SU-DHL-6 (cell line): ENCODE measurements around the gene EBF3.

Source experiments
- H2AFZ ChIP-seq: fragments of 200-600 bp; sonication (generic); 2 replicates; pipeline ENCODE4 v1.6.1; 2014; ENCODE audit warnings: low read depth, mild to moderate bottlenecking, moderate library complexity, mixed read lengths, antibody characterized with exemption, low read length; ENCODE audit not compliant: severe bottlenecking
- H3F3A ChIP-seq: fragments of 200-600 bp; shearing (Covaris generic); 2 replicates; pipeline ENCODE4 v1.6.0; 2016; ENCODE audit warnings: antibody characterized with exemption, mild to moderate bottlenecking; ENCODE audit not compliant: insufficient read depth
- H3K27ac ChIP-seq: fragments of 200-600 bp; sonication (generic); 2 replicates; pipeline ENCODE4 v1.5.1; 2016; ENCODE audit warnings: low read depth, mild to moderate bottlenecking, low read length, moderate library complexity, mixed read lengths
- H3K27me3 ChIP-seq: fragments of 200-600 bp; sonication (generic), shearing (Covaris generic); 2 replicates; pipeline ENCODE4 v1.6.0; 2014; ENCODE audit warnings: mild to moderate bottlenecking, low read length
- H3K36me3 ChIP-seq: fragments of 200-600 bp; sonication (generic); 2 replicates; pipeline ENCODE4 v1.6.1; 2014; ENCODE audit warnings: mild to moderate bottlenecking, low read length, mixed read lengths
- H3K4me2 ChIP-seq: fragments of 300-600, 200-600 bp; shearing (Covaris generic), sonication (generic); 2 replicates; pipeline ENCODE4 v1.6.0; 2014; ENCODE audit warnings: low read length, low read depth, mild to moderate bottlenecking; ENCODE audit not compliant: poor library complexity, severe bottlenecking
- H3K4me3 ChIP-seq: fragments of 200-600 bp; sonication (generic); 2 replicates; pipeline ENCODE4 v1.5.1; 2014; ENCODE audit warnings: antibody characterized with exemption, low read length, mild to moderate bottlenecking, mixed read lengths; ENCODE audit not compliant: insufficient read depth, poor library complexity, severe bottlenecking
- H3K79me2 ChIP-seq: fragments of 200-600 bp; sonication (generic); 2 replicates; pipeline ENCODE4 v1.6.1; 2014; ENCODE audit warnings: mild to moderate bottlenecking, low read length, moderate library complexity; ENCODE audit not compliant: insufficient read depth
- H3K9ac ChIP-seq: fragments of 200-600 bp; sonication (generic); 2 replicates; pipeline ENCODE4 v1.7.0; 2014; ENCODE audit warnings: mild to moderate bottlenecking, low read length
- H3K9me2 ChIP-seq: fragments of 200-600 bp; sonication (generic); replicated peaks from 2 replicates; pipeline ENCODE4 v1.6.1; 2014; ENCODE audit warnings: low read length; ENCODE audit not compliant: insufficient read depth
- H3K9me3 ChIP-seq: fragments of 200-600 bp; sonication (generic); 2 replicates; pipeline ENCODE4 v1.6.1; 2014; ENCODE audit warnings: low read length, mixed read lengths; ENCODE audit not compliant: insufficient read depth
- H4K20me1 ChIP-seq: fragments of 200-600 bp; sonication (generic); 2 replicates; pipeline ENCODE4 v1.6.1; 2014; ENCODE audit warnings: low read depth, mild to moderate bottlenecking, antibody characterized with exemption, low read length, moderate library complexity, mixed read lengths
- EZH2phosphoT487 ChIP-seq: fragments of 200-600 bp; sonication (generic), shearing (Covaris generic); conservative IDR thresholded peaks from 2 replicates; pipeline ENCODE4 v1.6.1; 2018; ENCODE audit warnings: mild to moderate bottlenecking, antibody characterized with exemption, low read length, moderate library complexity, mixed read lengths
- TF ChIP-seq, protein P1 (sequence below): fragments of 200-600 bp; sonication (generic); IDR thresholded peaks from one replicate; pipeline ENCODE4 v1.5.1; 2017; ENCODE audit warnings: antibody characterized with exemption, mild to moderate bottlenecking, low read length, moderate library complexity; ENCODE audit not compliant: insufficient read depth, poor library complexity, severe bottlenecking

EBF3 gene, protein sequence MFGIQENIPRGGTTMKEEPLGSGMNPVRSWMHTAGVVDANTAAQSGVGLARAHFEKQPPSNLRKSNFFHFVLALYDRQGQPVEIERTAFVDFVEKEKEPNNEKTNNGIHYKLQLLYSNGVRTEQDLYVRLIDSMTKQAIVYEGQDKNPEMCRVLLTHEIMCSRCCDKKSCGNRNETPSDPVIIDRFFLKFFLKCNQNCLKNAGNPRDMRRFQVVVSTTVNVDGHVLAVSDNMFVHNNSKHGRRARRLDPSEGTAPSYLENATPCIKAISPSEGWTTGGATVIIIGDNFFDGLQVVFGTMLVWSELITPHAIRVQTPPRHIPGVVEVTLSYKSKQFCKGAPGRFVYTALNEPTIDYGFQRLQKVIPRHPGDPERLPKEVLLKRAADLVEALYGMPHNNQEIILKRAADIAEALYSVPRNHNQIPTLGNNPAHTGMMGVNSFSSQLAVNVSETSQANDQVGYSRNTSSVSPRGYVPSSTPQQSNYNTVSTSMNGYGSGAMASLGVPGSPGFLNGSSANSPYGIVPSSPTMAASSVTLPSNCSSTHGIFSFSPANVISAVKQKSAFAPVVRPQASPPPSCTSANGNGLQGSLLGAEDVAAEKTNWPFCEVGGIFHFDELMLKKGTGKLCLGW

DNA sequence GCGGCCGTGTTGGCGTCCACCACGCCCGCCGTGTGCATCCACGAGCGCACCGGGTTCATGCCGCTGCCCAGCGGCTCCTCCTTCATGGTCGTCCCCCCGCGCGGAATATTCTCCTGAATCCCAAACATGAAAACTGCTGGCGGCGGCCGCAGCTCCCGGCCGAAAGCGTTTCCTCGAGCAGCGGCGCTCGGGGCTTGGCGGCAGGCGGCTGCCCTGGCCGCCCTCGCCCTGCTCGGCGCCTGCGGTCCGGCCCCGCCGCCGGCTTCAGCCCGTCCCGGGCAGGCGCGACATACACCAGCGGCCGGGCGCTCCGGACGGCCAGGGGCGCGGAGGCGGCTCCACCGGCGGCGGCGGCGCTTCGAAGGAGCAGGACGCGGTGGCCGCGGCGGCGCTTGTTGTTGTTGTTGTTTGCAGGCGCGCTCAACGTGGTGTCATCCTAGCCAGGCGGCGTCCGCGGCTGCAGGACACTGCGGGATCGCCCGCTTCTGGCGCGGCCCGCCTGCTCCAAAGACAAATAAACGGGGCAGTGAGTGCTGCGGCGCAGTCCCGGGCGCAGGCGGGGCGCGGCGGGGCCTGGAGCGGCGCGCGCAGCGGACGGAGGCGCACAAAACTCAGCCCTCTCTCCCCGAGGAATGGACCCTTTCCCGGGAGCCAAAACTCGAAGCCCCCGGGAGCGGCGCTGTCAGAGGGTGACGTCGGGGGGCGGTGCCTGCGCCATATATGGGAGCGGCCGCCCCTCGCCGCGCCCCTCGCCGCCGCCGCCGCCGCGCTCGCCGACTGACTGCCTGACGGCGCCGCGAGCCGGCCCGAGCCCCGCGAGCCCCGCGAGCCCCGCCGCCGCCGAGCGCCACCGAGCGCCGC is at the start of gene EBF3:
EBF3 (minus strand) TSS at position 634 of the 861 bp plus-strand sequence; CDS start at position 128, 506 bp downstream.
- no peaks in the 10 kb centered on the region for H3K9me3 ChIP-seq
- no peaks in the 10 kb centered on the region for H3K27me3 ChIP-seq
- no peaks in the 10 kb centered on the region for H4K20me1 ChIP-seq
- H3K79me2 ChIP-seq: no peaks in the 10 kb centered on the region
- no peak within 1 kb of the TSS for H3K9ac ChIP-seq
- no peaks in the 10 kb centered on the region for H3F3A ChIP-seq
- TF ChIP-seq, protein P1, sequence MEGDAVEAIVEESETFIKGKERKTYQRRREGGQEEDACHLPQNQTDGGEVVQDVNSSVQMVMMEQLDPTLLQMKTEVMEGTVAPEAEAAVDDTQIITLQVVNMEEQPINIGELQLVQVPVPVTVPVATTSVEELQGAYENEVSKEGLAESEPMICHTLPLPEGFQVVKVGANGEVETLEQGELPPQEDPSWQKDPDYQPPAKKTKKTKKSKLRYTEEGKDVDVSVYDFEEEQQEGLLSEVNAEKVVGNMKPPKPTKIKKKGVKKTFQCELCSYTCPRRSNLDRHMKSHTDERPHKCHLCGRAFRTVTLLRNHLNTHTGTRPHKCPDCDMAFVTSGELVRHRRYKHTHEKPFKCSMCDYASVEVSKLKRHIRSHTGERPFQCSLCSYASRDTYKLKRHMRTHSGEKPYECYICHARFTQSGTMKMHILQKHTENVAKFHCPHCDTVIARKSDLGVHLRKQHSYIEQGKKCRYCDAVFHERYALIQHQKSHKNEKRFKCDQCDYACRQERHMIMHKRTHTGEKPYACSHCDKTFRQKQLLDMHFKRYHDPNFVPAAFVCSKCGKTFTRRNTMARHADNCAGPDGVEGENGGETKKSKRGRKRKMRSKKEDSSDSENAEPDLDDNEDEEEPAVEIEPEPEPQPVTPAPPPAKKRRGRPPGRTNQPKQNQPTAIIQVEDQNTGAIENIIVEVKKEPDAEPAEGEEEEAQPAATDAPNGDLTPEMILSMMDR: no peak
- TF ChIP-seq EZH2phosphoT487: no peak
- H3K4me2 ChIP-seq: no peak within 1 kb of the TSS
- H3K9me2 ChIP-seq: no peaks in the 10 kb centered on the region
- no peaks in the 10 kb centered on the region for H3K36me3 ChIP-seq
- H2AFZ ChIP-seq: no peak within 1 kb of the TSS
- no peak within 1 kb of the TSS for H3K4me3 ChIP-seq
- H3K27ac ChIP-seq: no peak within 1 kb of the TSS

DNA sequence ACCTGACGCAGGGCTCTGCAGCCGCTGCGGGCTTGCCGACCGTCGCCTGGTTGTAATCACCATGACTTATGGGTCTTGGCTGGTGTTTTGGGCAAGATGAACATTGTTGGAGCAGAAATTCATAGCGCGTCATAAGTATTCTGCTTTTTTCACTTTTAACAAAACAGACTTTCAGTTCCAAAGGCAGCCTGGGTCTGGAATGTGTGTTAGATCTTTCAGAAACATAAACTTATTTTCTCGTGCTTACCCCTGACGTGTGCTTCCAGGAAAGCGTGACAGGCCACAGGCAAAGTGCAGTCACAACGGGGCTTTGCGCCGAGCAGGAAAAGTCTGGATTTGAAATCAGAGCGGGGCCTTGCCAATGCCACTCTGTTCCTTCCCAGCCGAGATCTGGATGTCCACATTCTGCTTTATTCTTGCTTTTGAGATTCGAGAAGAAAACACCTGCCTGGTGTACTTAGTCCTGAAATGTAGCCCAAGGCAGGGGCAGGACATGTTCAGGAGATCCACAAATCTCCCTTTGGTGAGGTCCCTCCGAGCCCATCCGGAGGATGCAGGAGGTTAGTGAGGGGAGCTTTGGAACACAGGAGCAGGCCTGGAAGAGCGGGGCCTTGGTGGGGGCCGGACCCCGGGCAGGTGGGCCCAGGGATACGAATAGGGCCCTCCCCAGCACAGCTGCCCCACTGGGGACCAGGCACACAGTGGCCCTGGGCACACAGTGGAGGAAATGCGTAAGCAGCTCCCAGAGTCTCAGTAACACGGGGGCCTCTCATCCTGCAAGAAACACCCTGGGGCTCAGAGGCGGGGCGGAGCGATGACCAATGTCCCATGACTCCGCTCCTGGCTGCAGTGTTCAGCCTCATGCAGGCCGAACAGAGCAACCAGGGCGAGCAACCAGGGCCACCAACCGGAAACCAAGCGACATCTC is 49.5 kb upstream of the EBF3 start:
- no peaks in the 10 kb centered on the region for H3K79me2 ChIP-seq
- H3K9me2 ChIP-seq: no peaks in the 10 kb centered on the region
- no peaks in the 10 kb centered on the region for H3K36me3 ChIP-seq
- no peak overlapping the region for H3K9ac ChIP-seq
- H3K4me3 ChIP-seq: no peak overlapping the region
- no peak for TF ChIP-seq EZH2phosphoT487
- TF ChIP-seq, protein P1: no peak
- H3F3A ChIP-seq: no peaks in the 10 kb centered on the region
- no peaks in the 10 kb centered on the region for H3K27me3 ChIP-seq
- no peak overlapping the region for H3K27ac ChIP-seq
- H4K20me1 ChIP-seq: no peaks in the 10 kb centered on the region
- H3K9me3 ChIP-seq: no peaks in the 10 kb centered on the region
- H3K4me2 ChIP-seq: no peak overlapping the region
- no peak overlapping the region for H2AFZ ChIP-seq

DNA sequence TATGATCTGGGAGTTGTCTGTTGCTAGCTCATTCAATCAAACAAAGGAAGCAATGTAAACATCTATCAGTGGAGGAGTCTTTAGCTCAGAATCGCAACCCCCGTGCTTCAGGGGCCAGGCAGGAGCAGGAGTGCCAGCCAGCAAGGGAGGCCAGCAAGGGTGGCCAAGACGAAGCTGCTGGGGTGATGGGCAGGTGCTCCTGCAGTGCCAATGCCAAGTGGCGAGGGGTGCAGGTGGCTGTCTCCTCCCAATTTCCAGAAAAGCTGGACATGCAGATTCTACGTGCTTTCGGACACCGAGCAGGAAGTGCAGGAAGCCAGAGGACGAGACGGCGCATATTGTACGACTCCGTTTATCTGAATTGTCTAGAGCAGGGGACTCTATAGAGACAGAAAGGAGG is 48.1 kb upstream of the EBF3 start:
- H3K27ac ChIP-seq: no peak overlapping the region
- no peaks in the 10 kb centered on the region for H3K9me2 ChIP-seq
- H3K27me3 ChIP-seq: no peaks in the 10 kb centered on the region
- H3K9ac ChIP-seq: no peak overlapping the region
- no peaks in the 10 kb centered on the region for H3F3A ChIP-seq
- no peaks in the 10 kb centered on the region for H3K79me2 ChIP-seq
- H3K9me3 ChIP-seq: no peaks in the 10 kb centered on the region
- H3K36me3 ChIP-seq: no peaks in the 10 kb centered on the region
- H2AFZ ChIP-seq: no peak overlapping the region
- TF ChIP-seq EZH2phosphoT487: no peak
- TF ChIP-seq, protein P1: no peak
- H4K20me1 ChIP-seq: no peaks in the 10 kb centered on the region
- H3K4me3 ChIP-seq: no peak overlapping the region
- no peak overlapping the region for H3K4me2 ChIP-seq
